HG03159 (cell line): ENCODE results near the gene ABCC8.

Experiments used
- ATAC-seq: cut with Tn5 transposase; IDR thresholded peaks from one replicate; pipeline ENCODE4 v1.9.1; 2021; ENCODE audit warnings: mild to moderate bottlenecking, moderate library complexity; ENCODE audit not compliant: unreplicated experiment

ABCC8 gene

GRCh38 chr11:17354601-17354991 is 122.0 kb downstream of the ABCC8 start:
- peak; percentile 51 for ATAC-seq

GRCh38 chr11:17353821-17354600 is 122.6 kb downstream of the ABCC8 start:
- no peak for ATAC-seq

GRCh38 chr11:17352950-17353820 is 123.5 kb downstream of the ABCC8 start:
- peak; percentile 44 for ATAC-seq

GRCh38 chr11:17351510-17352176 is 125.0 kb downstream of the ABCC8 start, which contains the start of gene NCR3LG1:
TSS of gene NCR3LG1 (plus strand) at chr11:17351800. CDS start at chr11:17351970, 170 bp downstream.
- no peak for ATAC-seq

GRCh38 chr11:17351172-17351509 is 125.5 kb downstream of the ABCC8 start:
- no peak for ATAC-seq

- no peak for ATAC-seq
Measured at GRCh38 chr11:17350455-17351171, 126.0 kb downstream of the ABCC8 start.

- no peak for ATAC-seq
Measured at GRCh38 chr11:17347676-17348075, 129.0 kb downstream of the ABCC8 start.

- no peak for ATAC-seq
Measured at GRCh38 chr11:17343907-17344306, 132.7 kb downstream of the ABCC8 start.

GRCh38 chr11:17343257-17343656 is 133.4 kb downstream of the ABCC8 start:
- no peak for ATAC-seq
